DND-41 (cell line): ENCODE results near the gene POLN.

Source experiments
- EZH2 ChIP-seq: IDR thresholded peaks from 3 replicates; pipeline ENCODE4 v1.6.1; 2012; ENCODE audit warnings: borderline replicate concordance, low read depth, mild to moderate bottlenecking, moderate library complexity, low read length, inconsistent platforms; ENCODE audit not compliant: severe bottlenecking
- TF ChIP-seq, protein P1 (sequence below): IDR thresholded peaks from 2 replicates; pipeline ENCODE4 v1.5.1; 2012; ENCODE audit warnings: borderline replicate concordance, low read length, moderate library complexity, mild to moderate bottlenecking; ENCODE audit not compliant: poor library complexity, severe bottlenecking; ENCODE audit errors: extremely low read depth

DNA sequence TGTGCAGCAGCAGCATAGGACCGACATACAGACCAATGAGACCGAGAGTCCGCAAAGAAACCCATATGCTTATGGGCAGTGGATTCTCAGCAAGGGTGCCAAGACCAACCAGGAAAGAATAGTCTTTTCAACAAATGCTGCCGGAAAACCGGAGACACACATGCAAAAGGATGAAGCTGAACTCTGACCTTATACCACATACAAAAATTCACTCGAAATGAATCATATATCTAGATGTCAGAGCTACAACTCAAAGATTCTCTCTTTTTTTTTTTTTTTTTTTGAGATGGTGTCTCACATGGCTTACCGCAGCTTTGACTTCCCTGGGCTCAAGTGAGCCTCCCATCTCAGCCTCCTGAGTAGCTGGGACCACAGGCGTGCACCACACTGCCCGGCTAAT lies 36.0 kb upstream of the POLN start:
- no peak for TF ChIP-seq EZH2
- TF ChIP-seq, protein P1, sequence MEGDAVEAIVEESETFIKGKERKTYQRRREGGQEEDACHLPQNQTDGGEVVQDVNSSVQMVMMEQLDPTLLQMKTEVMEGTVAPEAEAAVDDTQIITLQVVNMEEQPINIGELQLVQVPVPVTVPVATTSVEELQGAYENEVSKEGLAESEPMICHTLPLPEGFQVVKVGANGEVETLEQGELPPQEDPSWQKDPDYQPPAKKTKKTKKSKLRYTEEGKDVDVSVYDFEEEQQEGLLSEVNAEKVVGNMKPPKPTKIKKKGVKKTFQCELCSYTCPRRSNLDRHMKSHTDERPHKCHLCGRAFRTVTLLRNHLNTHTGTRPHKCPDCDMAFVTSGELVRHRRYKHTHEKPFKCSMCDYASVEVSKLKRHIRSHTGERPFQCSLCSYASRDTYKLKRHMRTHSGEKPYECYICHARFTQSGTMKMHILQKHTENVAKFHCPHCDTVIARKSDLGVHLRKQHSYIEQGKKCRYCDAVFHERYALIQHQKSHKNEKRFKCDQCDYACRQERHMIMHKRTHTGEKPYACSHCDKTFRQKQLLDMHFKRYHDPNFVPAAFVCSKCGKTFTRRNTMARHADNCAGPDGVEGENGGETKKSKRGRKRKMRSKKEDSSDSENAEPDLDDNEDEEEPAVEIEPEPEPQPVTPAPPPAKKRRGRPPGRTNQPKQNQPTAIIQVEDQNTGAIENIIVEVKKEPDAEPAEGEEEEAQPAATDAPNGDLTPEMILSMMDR, result no peak
